Panc1 (cell line): ENCODE data around the gene PRSS22.

ENCODE experiments used
- CTCF ChIP-seq: fragments of 450-650 bp; IDR thresholded peaks from 2 replicates; pipeline ENCODE4 v1.5.1; 2017; ENCODE audit warnings: mild to moderate bottlenecking
- POLR2AphosphoS5 ChIP-seq: IDR thresholded peaks from 2 replicates; pipeline ENCODE4 v1.6.1; 2012; ENCODE audit warnings: mild to moderate bottlenecking, low read depth, low read length, moderate library complexity
- REST ChIP-seq, 2 experiments: IDR thresholded peaks; 2 replicates each; pipeline ENCODE4 v1.6.1; 2011 to 2012; ENCODE audit warnings: low read depth in 2 of 2, control low read depth in 1 of 2, low read length in 1 of 2, mild to moderate bottlenecking in 1 of 2, moderate library complexity in 1 of 2; ENCODE audit not compliant: insufficient read depth in 1 of 2
- TCF7L2 ChIP-seq: IDR thresholded peaks from 2 replicates; pipeline ENCODE4 v1.6.1; 2011; ENCODE audit warnings: mild to moderate bottlenecking, low read depth, low read length, inconsistent platforms

- TF ChIP-seq CTCF (no peak), POLR2AphosphoS5 (no peak), REST (IDR thresholded peaks at IDR 0.05; ENCODE audit: insufficient read depth in 1 of 2, low read depth in 2 of 2, low read length in 1 of 2) (no peak), TCF7L2 (no peak)
These were observed 14.4 kb downstream of the PRSS22 start for GRCh38 chr16:2843526-2843925.
